Neural progenitor cell (in vitro differentiated cells): ENCODE data around the gene ALDH2.

Experiments
- CTCF ChIP-seq: fragments of 200-600 bp; sonication (generic); IDR thresholded peaks from 2 replicates; pipeline ENCODE4 v1.5.1; 2017; ENCODE audit warnings: antibody characterized with exemption, mild to moderate bottlenecking
- EZH2 ChIP-seq: fragments of 200-600 bp; sonication (generic); IDR thresholded peaks from 2 replicates; pipeline ENCODE4 v1.6.1; 2017; ENCODE audit warnings: antibody characterized with exemption, mild to moderate bottlenecking, moderate library complexity

DNA sequence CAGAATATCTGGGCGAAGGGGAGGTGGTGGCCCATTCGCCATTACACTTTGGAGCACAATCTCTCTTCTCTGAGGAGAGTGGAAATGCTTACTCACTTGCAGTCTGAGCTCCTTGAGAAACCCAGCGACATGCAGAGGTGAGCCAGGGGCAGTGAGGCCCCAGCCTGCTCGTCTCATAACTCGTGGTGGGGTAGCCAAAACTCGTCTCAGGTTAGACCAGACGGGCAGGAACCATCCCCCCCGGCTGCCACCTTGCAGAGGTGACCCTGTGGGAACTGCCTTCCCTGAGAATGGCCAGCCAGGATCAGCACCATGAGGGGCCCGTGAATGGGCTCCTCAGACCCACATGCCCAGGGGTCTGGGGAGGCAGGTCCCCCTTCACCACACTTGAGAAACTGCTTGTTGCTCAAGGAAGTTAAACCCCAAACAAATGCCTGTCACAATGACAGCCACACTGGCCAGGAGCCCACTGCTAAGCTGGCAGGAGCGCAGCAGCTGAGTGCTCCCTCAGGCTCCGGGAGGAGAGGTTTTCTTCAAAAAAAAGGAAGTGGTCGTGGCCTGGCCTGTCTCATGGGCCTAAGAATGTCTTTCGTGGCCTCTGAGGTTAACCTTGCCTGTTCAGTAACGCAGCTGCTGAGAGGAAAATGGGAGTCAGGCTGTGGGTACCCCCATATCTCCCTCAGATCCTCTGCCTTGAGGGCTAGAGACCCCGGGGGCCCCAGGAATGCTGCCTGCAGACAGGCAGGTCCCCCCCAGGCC, 9.2 kb upstream of the ALDH2 start:
- TF ChIP-seq CTCF (no peak), EZH2 (no peak)
